Lower lobe of right lung (tissue), 2 donors: ENCODE data around the gene CDON. TPM values are rescaled to one million over a fixed set of nuclear protein-coding genes. Genes with fewer than 3 reads are reported as not detected.

Experiments
- ATAC-seq, 2 donors: fragments of 200-7000 bp; cut with Tn5 transposase; one replicate each; pipeline ENCODE4 v1.9.1; 2020 to 2022; ENCODE audit warnings: mild to moderate bottlenecking in 2 of 2, moderate library complexity in 2 of 2
- DNase-seq: peaks from one replicate; pipeline ENCODE4 v3.0.0-alpha.2; 2020
- H3K27ac ChIP-seq: fragments of 200-600 bp; one replicate; pipeline ENCODE4 v1.8.0; 2022
- H3K27me3 ChIP-seq: fragments of 200-600 bp; one replicate; pipeline ENCODE4 v1.8.0; 2022; ENCODE audit warnings: low read depth
- H3K36me3 ChIP-seq: fragments of 200-600 bp; one replicate; pipeline ENCODE4 v1.8.0; 2022; ENCODE audit warnings: mild to moderate bottlenecking
- H3K4me1 ChIP-seq: fragments of 200-600 bp; one replicate; pipeline ENCODE4 v1.8.0; 2022
- H3K4me3 ChIP-seq: fragments of 200-600 bp; one replicate; pipeline ENCODE4 v1.8.0; 2022; ENCODE audit warnings: mild to moderate bottlenecking
- H3K9me3 ChIP-seq: fragments of 200-600 bp; one replicate; pipeline ENCODE4 v1.8.0; 2022
- intact Hi-C: fragments of 100-400 bp; cut with DNase I; formaldehyde crosslinking; loops from one replicate; pipeline ENCODE4 v1.11.0; 2022
- total RNA-seq: library from RNA; stranded (reverse); fragmentation: NEBNext Ultra II Directional; extraction: Animal tissue kit (Norgen Biotek cat#: 25700); gene quantifications from one replicate; pipeline ENCODE4 v1.2.1, GENCODE V29; 2021
- TF ChIP-seq, protein P1 (sequence below): fragments of 200-600 bp; IDR thresholded peaks from one replicate; pipeline ENCODE4 v1.8.0; 2022; ENCODE audit warnings: antibody characterized with exemption, mild to moderate bottlenecking
- donor health status: DM: no; HTN: yes; CAD: no; lungs with severe emphysema.

The CDON gene
- total RNA-seq, 1 donor from 2014 or later: 18.5 TPM

DNA sequence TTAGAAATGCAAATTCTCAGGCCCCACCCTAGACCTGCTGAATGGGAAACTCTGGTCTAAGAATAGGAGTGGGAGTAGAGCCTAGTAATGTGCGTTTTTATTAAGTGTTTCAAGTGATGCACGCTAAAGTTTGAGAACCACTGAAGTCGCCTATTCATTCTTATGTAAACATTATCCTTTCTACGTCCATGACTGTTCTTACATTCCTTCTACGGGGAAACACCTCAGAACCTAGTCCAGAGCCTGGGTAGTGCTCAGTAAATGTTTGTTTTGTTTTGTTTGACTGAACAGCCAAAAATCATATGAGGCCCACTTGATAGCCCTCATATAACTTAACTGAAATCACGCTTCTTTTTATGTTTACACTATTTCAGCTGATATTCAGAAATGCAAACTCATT, 87.0 kb downstream of the CDON start:
- no peak overlapping the region for H3K27ac ChIP-seq
- DNase-seq: no peak
- ATAC-seq: peak; percentile 86 to 96
- H3K36me3 ChIP-seq: no peaks in the 10 kb centered on the region
- intact Hi-C loops: no loop called here
- no peaks in the 10 kb centered on the region for H3K9me3 ChIP-seq
- TF ChIP-seq, protein P1, sequence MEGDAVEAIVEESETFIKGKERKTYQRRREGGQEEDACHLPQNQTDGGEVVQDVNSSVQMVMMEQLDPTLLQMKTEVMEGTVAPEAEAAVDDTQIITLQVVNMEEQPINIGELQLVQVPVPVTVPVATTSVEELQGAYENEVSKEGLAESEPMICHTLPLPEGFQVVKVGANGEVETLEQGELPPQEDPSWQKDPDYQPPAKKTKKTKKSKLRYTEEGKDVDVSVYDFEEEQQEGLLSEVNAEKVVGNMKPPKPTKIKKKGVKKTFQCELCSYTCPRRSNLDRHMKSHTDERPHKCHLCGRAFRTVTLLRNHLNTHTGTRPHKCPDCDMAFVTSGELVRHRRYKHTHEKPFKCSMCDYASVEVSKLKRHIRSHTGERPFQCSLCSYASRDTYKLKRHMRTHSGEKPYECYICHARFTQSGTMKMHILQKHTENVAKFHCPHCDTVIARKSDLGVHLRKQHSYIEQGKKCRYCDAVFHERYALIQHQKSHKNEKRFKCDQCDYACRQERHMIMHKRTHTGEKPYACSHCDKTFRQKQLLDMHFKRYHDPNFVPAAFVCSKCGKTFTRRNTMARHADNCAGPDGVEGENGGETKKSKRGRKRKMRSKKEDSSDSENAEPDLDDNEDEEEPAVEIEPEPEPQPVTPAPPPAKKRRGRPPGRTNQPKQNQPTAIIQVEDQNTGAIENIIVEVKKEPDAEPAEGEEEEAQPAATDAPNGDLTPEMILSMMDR: no peak
- no peaks in the 10 kb centered on the region for H3K27me3 ChIP-seq
- H3K4me3 ChIP-seq: no peak overlapping the region
- no peaks in the 10 kb centered on the region for H3K4me1 ChIP-seq

DNA sequence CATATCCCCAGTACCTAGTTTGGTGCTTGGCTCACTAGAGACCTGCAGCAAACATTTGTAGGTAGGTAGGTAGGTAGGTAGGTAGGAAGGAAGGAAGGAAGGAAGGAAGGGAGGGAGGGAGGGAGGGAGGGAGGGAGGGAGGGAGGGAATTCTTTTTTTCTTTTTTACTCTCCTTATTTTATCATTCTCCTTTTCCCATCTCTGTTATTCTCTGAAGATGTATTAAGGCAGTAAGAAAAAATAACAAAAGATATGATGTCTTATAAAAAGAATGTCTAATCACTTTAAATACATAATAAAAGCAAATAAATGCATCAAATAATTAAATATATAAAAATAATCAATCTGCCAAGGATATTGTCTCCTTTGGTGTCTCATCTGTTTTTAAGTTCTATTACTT, 88.4 kb downstream of the CDON start:
- TF ChIP-seq, protein P1: no peak
- Histone ChIP-seq H3K4me1 (no peaks in the 10 kb centered on the region), H3K27me3 (no peaks in the 10 kb centered on the region), H3K9me3 (no peaks in the 10 kb centered on the region), H3K4me3 (no peak overlapping the region), H3K27ac (no peak overlapping the region), H3K36me3 (no peaks in the 10 kb centered on the region)
- no peak for ATAC-seq
- intact Hi-C loops: no loop called here
- DNase-seq: no peak

DNA sequence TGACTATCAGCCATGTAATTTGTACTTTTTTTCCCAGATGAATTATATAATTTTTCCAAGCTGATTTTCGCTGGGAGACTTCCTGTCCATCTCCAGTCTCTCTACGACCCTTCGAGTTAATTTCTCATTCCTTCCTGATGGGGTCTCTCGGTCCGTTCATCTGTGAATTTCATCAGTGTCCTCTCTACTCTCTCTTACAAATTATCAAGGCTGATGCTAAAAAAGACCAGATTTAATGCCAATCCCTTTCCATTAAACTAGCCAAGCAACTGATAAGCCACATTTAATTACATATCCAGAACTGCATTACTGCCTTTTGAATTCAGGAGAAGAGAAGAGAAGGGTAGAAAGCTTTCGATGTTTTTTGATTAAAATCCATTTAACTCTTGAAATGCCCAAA, 91.0 kb downstream of the CDON start:
- H3K27ac ChIP-seq: no peak overlapping the region
- no peak for ATAC-seq
- H3K27me3 ChIP-seq: no peaks in the 10 kb centered on the region
- no peaks in the 10 kb centered on the region for H3K4me1 ChIP-seq
- intact Hi-C loops: no loop called here
- TF ChIP-seq, protein P1: no peak
- no peaks in the 10 kb centered on the region for H3K36me3 ChIP-seq
- no peak overlapping the region for H3K4me3 ChIP-seq
- no peaks in the 10 kb centered on the region for H3K9me3 ChIP-seq
- no peak for DNase-seq

DNA sequence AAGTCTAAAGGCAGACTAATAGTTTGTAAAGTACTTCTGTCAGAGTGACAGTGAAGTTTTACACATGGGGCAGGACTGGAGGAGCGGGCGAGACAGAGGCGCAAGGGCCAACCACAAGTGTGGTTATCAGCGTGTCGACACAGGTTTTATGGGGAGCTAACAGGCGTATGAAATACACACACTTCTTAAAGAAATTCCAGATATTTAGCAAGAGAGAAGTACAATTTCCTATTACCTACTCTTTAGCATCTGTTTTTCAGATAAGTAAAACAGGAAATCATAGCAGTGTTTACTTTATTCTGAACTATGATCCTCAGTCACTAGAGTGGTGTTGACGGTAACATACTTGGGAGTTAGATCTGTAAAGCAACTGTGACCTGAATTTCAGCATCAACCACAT, 94.3 kb downstream of the CDON start:
- peak; percentile 68 to 83 for ATAC-seq
- Histone ChIP-seq H3K27ac (no peak overlapping the region), H3K27me3 (no peaks in the 10 kb centered on the region), H3K4me3 (no peak overlapping the region), H3K9me3 (no peaks in the 10 kb centered on the region), H3K4me1 (no peaks in the 10 kb centered on the region), H3K36me3 (no peaks in the 10 kb centered on the region)
- intact Hi-C loops: no loop called here
- DNase-seq: no peak
- TF ChIP-seq, protein P1: no peak

- intact Hi-C loops: no loop called here
- Histone ChIP-seq H3K9me3 (peaks cover 6% of the 10 kb centered on the region), H3K4me3 (no peak overlapping the region), H3K4me1 (no peaks in the 10 kb centered on the region), H3K27me3 (no peaks in the 10 kb centered on the region), H3K36me3 (no peaks in the 10 kb centered on the region), H3K27ac (no peak overlapping the region)
- ATAC-seq (no peak), DNase-seq (no peak)
- TF ChIP-seq, protein P1: no peak
Observed at GRCh38 chr11:125967515-125967914, 95.2 kb downstream of the CDON start.

GRCh38 chr11:125960771-125961170, 101.9 kb downstream of the CDON start:
- Histone ChIP-seq H3K4me3 (no peak overlapping the region), H3K27ac (no peak overlapping the region), H3K9me3 (peaks cover 10% of the 10 kb centered on the region), H3K27me3 (no peaks in the 10 kb centered on the region), H3K4me1 (no peaks in the 10 kb centered on the region), H3K36me3 (peaks cover 9% of the 10 kb centered on the region)
- DNase-seq (no peak), ATAC-seq (no peak)
- TF ChIP-seq, protein P1: no peak
- intact Hi-C loops: no loop called here
